ENCODE measurements around the gene SUPT4H1. TPM values are rescaled to one million over a fixed set of nuclear protein-coding genes. Genes with fewer than 3 reads are reported as not detected.
A peak's percentile ranks its signal among the peaks of the same experiment; 100 is the strongest.

The SUPT4H1 gene
- total RNA-seq, 1 donor from 2014 or later = 37.0 TPM

DNA sequence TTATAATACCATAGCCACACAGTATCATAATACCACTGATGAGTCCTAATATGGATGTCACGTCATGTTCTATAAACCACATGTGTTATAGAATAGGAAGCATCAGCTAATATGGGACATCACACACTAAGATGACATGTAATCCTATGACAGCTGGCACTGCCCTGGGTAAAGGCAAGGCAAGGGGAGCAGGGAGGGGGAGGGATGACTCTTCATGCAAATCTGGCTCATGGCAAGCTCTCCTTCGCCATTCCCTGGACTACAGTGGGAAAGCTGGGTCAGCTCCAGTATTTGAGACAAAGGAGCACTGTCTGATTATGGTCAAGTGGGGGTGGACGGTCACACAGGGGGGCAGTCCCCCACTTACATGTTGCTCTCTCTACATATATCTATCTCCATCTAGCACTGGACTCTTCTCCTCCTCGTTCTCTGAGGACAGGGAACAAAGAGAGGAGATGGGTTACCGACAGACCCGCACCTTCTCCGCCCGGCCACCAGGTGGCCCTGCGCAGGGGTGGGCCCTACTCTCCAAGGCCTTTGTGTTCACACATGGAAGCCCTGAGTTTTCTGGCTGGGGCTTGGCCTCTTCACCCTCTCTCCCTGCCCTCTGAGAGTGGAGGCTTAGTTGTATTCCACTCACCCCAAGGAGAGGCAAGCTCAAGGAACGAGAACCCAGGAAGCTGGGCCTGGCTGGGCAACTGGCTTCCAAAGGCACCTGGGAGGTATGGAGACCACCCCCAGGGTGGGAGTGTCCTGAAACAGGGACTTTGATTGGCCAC, 47.8 kb downstream of the SUPT4H1 start:
- DNase-seq = peak; percentile 55

DNA sequence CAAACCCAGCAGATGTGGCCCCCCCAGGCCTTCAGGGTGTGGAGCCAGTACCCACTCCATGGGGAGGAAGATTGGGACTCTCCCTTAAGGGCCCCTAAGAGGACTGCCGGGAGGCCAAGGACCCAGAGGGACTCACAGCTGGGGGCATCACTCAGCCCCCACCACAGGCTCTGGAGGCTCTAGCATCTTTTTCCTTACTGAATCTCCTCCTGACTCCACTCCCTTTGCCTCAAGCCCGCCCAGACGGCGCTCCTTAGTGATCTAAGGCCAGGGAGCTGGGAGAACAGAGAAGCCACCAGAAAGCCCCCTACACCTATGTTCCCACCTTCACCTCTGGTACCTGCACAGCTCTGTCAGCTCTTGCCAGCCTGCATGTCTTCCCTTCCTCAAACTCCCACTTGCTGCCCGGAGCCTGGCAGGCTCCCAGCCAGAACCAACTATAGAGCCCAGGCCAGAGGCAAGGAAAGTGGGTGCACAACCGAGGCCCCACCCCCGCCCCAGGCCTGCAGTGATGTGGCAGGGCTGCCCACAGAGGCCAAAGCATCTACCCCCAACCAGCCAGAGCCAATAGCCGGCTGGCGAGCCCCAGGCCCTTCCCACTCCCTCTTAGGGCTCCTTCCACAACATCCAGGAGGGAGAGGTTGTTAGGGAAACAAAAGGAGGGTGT, 48.9 kb downstream of the SUPT4H1 start:
- DNase-seq = no peak

DNA sequence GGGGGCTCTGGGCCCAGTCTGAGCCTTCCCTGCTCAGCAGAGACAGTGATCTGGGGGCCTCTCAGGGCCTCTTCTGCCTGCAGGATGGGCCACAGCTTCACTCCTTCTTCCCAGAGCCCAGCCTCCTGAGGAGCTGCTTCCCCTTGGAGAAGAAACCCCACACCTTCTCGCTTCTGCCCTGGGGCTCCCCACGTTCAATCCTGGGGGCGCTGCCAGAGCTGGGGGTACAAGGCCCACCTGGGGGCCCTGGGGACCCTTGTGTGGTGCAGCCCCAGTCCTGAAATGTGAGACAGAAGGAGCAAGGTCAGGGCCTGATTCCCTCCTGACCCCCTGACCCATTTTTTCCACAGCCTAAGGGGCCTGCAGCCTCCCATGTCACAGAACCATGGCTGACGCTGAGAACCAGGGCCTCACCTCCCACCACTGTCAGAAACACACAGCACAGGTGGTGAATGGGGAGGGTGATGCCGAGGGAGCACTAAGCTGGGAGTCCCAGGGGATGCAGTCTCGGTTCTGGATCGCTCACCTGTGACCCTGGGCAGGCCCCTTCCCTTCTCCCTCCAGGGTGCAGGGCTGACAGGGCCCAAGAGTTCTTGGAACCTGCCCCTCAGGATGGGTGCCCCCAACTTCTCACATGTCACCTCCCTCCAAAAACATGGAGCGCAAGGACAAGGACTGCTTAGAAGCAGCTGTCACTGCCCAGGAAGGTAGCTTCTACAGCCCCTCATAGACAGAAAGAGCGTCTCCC, 49.7 kb downstream of the SUPT4H1 start:
- no peak for DNase-seq

DNA sequence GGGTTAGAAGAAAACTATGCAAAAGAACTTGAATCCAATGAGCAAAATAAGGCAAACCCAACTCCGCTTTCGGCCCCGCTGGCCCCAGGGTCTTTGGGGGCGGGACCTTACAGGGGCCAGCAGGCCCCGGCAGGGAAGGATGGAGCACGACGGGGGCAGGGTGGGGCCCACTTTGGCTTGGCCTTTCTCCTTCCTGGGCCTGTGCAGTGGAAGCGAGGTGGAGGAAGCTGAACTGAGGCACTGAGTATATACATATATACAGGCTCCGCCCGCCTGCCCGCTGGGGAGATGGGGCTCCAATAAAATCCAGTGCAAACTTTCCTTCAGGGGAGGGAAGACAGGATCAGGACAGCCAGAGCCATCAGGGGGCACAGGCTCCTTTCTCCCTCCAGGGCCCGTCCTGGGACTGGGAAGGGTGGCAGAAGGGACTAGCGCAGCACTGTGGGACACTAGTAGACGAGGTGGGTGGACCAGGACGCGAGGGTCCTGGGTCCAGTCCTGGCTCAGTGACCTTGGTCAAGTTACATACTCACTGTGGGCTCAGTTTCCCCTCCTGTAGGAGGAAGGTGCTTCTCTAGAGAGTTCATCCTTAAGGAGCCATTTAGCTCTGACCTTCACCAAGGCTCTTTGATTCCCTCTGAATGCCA, 50.4 kb downstream of the SUPT4H1 start:
- no peak for DNase-seq

DNA sequence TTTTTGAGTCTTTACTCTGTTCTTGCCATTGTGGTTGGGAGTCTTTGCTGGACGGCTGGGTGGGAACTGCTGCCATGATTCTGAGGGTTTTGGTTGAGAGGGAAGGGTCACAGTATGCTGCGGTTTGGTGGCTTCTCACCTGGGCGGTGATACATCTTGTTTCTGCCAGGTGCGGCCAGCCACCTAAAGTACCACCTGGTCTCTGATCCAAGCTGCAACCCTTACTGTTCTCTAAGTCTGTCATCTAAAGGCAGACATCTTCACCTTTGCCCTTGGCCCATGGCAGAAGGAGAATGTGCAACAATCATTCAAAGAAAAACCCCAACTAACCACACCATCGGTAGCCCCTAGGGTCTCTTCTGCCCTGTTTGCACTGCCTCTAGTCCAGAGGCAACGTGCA, 51.7 kb downstream of the SUPT4H1 start:
- no peak for DNase-seq

Small RNAs within 50 kb of the gene (small RNA-seq; reads per million reads assigned to genes)
- not detected for gene MIR4736 (ENCODE audit: low replicate concordance)

Other genes starting within 250 kb of the SUPT4H1 start
- gene OR4D1, start 203.8 kb downstream of the SUPT4H1 start, total RNA-seq = not detected
- not detected for gene OR4D2, start 185.2 kb downstream of the SUPT4H1 start, total RNA-seq
- not detected for gene EPX, start 159.5 kb downstream of the SUPT4H1 start, total RNA-seq
- gene MKS1, start 132.9 kb downstream of the SUPT4H1 start, total RNA-seq = 11.5 TPM
- gene LPO, start 113.6 kb downstream of the SUPT4H1 start, total RNA-seq = 6.4 TPM
- 19.4 TPM for gene MPO, start 71.3 kb downstream of the SUPT4H1 start, total RNA-seq
- 5.6 TPM for gene TSPOAP1, start 23.4 kb downstream of the SUPT4H1 start, total RNA-seq
- gene RNF43, start 65.3 kb upstream of the SUPT4H1 start, total RNA-seq = 3.5 TPM
- 0.21 TPM for gene HSF5, start 136.2 kb upstream of the SUPT4H1 start, total RNA-seq
- 29.5 TPM for gene MTMR4, start 162.4 kb upstream of the SUPT4H1 start, total RNA-seq